Stimulated activated effector memory CD8-positive, alpha-beta T cell treated with anti-CD3 and anti-CD28 coated beads, Interleukin-12 subunit alpha, Interleukin-12 subunit beta, amount 100 ng/mL, for 72 hours (primary cell): ENCODE measurements around the gene FAM50A.

Experiments used
- ATAC-seq: fragments of 150-1000 bp; cut with Tn5 transposase; 2 replicates; pipeline ENCODE4 v1.10.0; 2021
- DNase-seq, 2 donors: peaks; one replicate each; pipeline ENCODE4 v3.0.0; 2021 to 2022; ENCODE audit warnings: low spot score in 2 of 2
- H3K27ac Mint-ChIP-seq: one replicate; pipeline ENCODE4 v1.8.0; 2022; ENCODE audit warnings: mild to moderate bottlenecking, mixed read lengths
- H3K36me3 Mint-ChIP-seq: one replicate; pipeline ENCODE4 v1.8.0; 2022; ENCODE audit warnings: mild to moderate bottlenecking, mixed read lengths
- H3K4me1 Mint-ChIP-seq: one replicate; pipeline ENCODE4 v1.8.0; 2022; ENCODE audit warnings: mixed read lengths
- H3K4me3 Mint-ChIP-seq: one replicate; pipeline ENCODE4 v1.8.0; 2022; ENCODE audit warnings: mild to moderate bottlenecking, mixed read lengths
- H3K9me3 Mint-ChIP-seq: one replicate; pipeline ENCODE4 v1.8.0; 2022; ENCODE audit warnings: mixed read lengths

The FAM50A gene

DNA sequence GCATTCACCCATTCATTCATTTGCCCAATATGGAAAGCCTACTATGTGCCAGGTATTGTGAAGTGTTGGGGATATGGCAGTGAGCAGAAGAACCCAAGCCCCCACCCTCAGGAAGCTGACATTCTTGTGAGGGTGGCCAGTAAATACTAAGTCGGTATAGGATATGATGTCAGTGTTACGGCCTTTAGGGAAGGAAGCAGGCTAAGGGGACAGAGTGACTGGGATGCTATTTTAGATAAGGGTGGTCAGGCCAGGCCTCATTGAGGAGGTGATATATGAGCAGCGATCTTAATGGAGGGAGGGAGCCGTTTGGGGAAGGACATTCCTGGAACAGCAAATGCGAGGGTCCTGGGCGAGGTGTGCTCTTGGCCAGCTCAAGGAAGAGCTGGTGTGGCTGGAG lies 13.5 kb upstream of the FAM50A start:
- H3K4me1 Mint-ChIP-seq = peaks cover 29% of the 10 kb centered on the region
- DNase-seq = no peak
- peaks cover 26% of the 10 kb centered on the region for H3K36me3 Mint-ChIP-seq
- peak overlapping the region; percentile 77 for H3K4me3 Mint-ChIP-seq
- peak overlapping the region; percentile 93 for H3K27ac Mint-ChIP-seq
- no peaks in the 10 kb centered on the region for H3K9me3 Mint-ChIP-seq
- no peak for ATAC-seq

DNA sequence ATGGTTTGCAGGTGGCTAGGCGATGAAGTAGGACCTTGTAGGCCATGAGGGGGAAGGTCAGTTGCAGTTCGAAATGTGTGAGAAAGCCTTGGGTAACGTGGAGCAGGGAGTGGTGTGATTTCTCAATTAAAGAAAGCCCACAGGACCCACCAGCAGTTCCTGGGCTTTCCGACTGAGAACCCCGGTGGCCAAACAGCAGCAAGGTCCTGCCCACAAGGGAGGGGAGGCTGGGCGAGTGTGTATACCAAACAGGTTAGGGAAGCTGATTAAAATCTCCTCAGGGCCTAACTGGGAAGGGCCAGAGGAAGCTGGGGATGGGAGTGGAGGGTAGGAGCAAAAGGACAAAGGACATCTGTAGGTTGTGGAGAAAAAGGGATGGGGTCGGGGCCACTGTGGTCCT lies 13.0 kb upstream of the FAM50A start:
- Mint-ChIP-seq H3K9me3 (no peaks in the 10 kb centered on the region), H3K4me3 (no peak overlapping the region), H3K4me1 (peaks cover 30% of the 10 kb centered on the region), H3K36me3 (peaks cover 30% of the 10 kb centered on the region), H3K27ac (peak overlapping the region; percentile 93)
- DNase-seq (no peak), ATAC-seq (no peak)

DNA sequence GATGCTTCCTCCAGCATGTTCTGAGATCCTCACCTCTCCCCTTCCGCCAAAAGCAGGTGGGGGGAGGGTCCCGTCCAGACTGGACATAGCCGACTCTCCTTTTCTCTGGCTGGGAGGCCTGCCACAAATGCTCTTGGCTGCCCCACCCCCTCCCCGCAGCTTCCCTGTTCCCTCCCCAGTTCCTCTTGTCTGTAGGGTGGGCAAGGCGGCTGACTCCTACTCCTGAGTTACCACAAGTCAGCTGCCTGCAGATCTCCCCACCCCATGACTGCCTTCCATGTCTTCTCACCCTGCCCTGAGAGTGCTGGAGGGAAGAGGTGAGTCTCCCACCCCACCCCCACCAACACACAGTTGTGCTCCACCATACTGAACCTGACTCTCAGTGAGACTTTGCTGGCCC lies 12.6 kb upstream of the FAM50A start:
- ATAC-seq = no peak
- no peaks in the 10 kb centered on the region for H3K9me3 Mint-ChIP-seq
- no peak for DNase-seq
- peaks cover 35% of the 10 kb centered on the region for H3K36me3 Mint-ChIP-seq
- no peak overlapping the region for H3K27ac Mint-ChIP-seq
- H3K4me1 Mint-ChIP-seq = peaks cover 34% of the 10 kb centered on the region
- no peak overlapping the region for H3K4me3 Mint-ChIP-seq

DNA sequence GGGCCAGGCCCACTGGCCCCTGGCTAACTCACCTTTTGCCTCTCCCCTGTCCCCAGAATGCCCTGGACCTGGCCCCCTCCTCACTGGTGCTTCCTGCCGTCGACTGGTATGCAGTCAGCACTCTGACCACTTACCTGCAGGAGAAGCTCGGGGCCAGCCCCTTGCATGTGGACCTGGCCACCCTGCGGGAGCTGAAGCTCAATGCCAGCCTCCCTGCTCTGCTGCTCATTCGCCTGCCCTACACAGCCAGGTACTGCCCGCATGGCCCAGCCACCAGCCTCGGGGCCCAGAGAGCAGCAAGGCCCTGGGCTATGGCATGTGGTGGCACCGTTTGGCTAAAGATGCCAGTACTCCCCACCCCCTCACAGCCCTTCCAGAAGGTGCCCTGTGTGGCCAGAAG lies 11.7 kb upstream of the FAM50A start:
- ATAC-seq = no peak
- DNase-seq = no peak
- H3K4me1 Mint-ChIP-seq = peaks cover 36% of the 10 kb centered on the region
- no peak overlapping the region for H3K27ac Mint-ChIP-seq
- no peaks in the 10 kb centered on the region for H3K9me3 Mint-ChIP-seq
- H3K36me3 Mint-ChIP-seq = peaks cover 39% of the 10 kb centered on the region
- no peak overlapping the region for H3K4me3 Mint-ChIP-seq

DNA sequence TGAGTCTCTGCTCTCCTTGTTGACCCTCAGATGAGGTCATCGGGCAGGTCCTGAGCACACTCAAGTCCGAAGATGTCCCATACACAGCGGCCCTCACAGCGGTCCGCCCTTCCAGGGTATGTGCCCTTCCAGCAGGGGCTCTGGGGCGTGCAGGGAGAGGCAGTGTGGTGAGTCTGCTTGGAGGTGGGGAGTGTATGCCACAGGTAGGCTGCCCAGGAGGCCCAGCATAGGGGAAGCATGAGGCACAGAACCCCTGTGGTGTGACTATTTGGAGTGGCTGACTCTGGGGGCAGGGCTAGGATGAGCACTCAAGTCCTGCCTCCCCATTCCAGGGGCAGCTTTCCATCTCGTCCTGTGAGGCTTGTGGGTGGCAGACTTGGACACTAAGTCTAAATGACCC lies 10.3 kb upstream of the FAM50A start:
- Mint-ChIP-seq H3K27ac (no peak overlapping the region), H3K4me3 (no peak overlapping the region), H3K9me3 (no peaks in the 10 kb centered on the region), H3K36me3 (peaks cover 42% of the 10 kb centered on the region), H3K4me1 (peaks cover 36% of the 10 kb centered on the region)
- ATAC-seq (no peak), DNase-seq (no peak)

DNA sequence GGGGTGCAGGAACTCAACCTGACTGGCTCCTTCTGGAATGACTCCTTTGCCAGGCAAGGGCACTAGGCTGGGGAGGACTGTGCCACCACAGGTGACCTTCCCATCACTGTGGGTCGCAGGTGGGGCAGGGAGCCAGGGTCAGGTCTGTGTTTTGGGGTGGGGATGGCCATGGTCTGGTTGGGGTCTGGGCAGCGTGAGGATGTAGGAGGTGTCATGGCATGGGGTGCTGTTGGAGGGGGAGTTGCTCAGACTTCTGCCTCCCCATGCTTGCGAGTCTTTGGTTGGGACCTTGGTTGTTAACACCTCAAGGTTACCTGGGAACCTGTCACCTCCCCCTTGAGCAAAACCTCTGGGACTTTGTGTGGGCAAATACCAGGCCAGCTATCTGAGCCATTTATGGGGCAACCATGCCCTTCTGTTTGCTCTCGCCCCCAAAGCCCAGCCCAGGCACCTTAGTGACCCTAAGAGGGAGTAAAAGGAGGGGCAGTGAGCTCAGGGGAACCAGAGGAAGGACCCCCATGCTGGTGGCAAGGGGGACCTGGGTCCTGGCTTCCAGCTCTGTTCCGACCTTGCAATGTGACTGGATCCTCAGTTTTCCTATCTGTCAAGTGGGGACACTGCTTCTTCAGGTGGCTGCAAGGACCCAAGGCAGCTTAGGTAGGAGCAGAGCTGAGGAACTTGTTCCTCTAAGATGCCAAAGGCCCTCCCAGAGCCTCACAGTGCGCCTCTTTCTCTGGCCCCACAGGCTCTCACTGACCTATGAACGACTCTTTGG lies 9.4 kb upstream of the FAM50A start:
- peaks cover 43% of the 10 kb centered on the region for H3K36me3 Mint-ChIP-seq
- no peaks in the 10 kb centered on the region for H3K9me3 Mint-ChIP-seq
- H3K4me3 Mint-ChIP-seq = no peak overlapping the region
- H3K27ac Mint-ChIP-seq = no peak overlapping the region
- H3K4me1 Mint-ChIP-seq = peaks cover 34% of the 10 kb centered on the region
- no peak for ATAC-seq
- no peak for DNase-seq

DNA sequence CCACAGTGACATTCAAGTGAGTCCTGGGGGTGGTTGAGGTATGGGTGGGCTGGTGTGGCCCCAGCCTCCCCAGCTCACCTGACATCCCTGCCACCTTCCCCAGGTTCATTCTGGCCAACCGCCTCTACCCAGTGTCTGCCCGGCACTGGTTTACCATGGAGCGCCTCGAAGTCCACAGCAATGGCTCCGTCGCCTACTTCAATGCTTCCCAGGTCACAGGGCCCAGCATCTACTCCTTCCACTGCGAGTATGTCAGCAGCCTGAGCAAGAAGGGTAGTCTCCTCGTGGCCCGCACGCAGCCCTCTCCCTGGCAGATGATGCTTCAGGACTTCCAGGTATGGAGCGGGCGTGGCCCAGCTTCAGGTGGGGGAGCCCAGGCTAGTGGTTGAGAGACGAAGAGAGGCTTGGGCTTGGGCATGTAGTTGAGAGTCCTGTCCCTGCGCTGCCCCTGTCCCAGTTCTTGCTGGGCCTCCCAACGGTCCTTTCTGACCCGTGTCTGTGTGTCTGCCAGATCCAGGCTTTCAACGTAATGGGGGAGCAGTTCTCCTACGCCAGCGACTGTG lies 8.7 kb upstream of the FAM50A start:
- ATAC-seq = no peak
- no peak for DNase-seq
- Mint-ChIP-seq H3K9me3 (no peaks in the 10 kb centered on the region), H3K36me3 (peaks cover 44% of the 10 kb centered on the region), H3K27ac (peak overlapping the region; percentile 93), H3K4me3 (no peak overlapping the region), H3K4me1 (peaks cover 38% of the 10 kb centered on the region)

DNA sequence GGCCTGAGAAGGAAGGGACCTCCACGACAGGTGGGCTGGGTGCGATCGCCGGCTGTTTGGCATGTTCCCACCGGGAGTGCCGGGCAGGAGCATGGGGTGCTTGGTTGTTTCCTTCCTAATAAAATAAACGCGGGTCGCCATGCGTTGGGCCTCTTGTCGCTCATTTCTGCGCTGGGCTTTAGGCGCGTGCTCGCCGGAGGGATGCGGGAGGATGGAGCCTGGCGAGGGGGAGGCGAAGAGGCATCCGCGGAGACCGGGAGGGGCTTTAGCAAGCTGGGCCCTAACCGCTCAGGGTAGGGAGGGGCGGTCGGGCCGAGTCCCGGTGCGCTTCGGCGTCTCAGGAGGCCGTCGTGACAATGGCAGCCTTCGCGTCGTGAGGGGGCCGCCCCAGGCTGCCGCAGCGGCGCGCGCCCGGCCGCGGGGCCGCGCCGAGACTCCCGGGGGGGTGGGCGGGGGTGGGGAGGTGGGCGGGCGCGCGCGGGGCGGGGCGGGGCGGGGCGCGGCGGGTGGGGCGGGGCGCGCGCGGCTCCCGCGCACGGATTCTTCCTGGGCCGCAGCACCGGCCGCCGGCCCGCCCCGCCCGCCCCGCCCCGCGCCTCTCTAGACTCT lies 7.5 kb upstream of the FAM50A start:
- DNase-seq (peak; percentile 20 to 62), ATAC-seq (peak; percentile 78)
- Mint-ChIP-seq H3K9me3 (no peaks in the 10 kb centered on the region), H3K36me3 (peaks cover 56% of the 10 kb centered on the region), H3K4me3 (peak overlapping the region; percentile 82), H3K27ac (peak overlapping the region; percentile 93), H3K4me1 (peaks cover 35% of the 10 kb centered on the region)

DNA sequence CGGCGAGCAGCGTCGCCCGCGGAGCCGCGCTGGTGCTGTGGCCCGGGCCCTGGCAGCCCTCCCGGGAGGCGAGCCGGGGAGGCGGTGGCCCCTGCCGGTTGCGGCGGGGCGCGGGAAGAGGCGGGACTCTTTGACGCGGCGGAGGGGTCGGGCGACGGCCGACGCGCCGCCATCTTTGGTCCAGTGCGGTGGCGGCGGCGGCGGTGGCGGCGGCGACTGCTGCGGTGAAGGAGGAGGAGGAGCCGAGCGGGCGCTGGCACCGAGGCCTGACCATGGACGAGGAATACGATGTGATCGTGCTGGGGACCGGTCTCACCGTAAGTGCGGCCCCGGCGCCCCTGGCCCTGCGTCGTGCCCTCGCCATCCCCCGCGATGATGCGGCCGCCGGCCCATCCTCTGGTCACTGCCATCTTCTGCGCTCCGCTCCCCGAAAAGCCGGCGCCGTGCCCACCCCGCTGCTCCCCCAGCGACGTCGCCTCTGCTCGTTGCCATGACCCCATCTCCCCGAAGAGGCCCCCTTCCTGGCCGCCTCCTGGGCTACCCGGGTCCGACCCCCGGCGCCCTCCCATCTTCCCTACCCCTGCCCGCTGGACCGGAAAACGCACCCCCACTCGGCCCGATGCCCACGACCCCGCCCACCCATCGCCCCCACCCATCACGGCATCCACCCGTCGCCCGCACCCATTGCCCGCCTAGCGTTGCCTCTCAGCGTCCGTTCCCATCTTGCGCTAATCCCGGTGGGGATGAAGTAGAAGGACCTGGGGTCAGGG lies 6.8 kb upstream of the FAM50A start, which contains the start of gene GDI1:
Gene GDI1 (plus strand): TSS at position 172 of the 770 bp plus-strand sequence. CDS start 101 bp downstream, at position 273.
- Mint-ChIP-seq H3K4me3 (peak within 1 kb of the TSS; percentile 82), H3K9me3 (no peaks in the 10 kb centered on the region), H3K27ac (peak within 1 kb of the TSS; percentile 93), H3K4me1 (peaks cover 37% of the 10 kb centered on the region), H3K36me3 (peaks cover 63% of the 10 kb centered on the region)
- peak; percentile 49 to 70 for DNase-seq
- ATAC-seq = peak; percentile 65

DNA sequence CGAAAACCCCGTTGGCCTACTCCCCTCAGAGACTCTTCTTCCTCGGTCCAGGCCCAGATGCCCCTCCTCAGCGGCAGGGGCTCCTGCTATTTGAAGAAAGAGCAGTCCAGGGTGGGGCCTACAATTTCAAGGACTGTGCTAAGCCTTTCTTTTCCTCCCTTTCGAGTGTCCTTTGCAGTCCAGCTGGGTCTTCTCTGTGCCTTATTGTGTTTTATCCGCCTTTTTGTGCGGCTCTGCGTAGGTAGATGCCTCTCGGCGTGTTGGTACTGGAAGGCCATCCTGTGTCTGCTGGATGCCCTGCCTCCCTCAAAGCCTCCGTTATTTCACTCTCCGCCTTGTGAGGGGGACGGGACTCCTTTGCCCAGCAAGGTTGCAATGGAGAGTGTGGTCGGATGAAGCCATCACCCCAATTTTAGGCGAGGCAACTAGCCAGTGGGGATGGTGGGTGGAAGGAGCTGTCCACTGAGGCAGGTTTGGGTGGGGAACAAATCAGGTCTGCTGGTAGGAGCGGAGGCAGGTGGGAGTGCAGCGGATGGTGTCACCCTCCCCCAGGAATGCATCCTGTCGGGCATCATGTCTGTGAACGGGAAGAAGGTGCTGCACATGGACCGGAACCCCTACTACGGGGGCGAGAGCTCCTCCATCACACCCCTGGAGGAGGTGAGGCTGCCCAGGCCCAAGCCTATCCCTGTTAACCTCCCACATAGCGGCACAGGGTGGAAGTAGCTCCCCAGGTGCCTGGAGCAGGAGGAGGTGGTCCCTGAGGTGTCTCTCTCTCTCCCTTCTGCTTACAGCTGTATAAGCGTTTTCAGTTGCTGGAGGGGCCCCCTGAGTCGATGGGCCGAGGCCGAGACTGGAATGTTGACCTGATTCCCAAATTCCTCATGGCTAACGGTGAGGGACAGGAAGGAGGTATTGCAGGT lies 5.7 kb upstream of the FAM50A start:
- H3K9me3 Mint-ChIP-seq = no peaks in the 10 kb centered on the region
- ATAC-seq (no peak), DNase-seq (no peak)
- peaks cover 39% of the 10 kb centered on the region for H3K4me1 Mint-ChIP-seq
- H3K36me3 Mint-ChIP-seq = peaks cover 71% of the 10 kb centered on the region
- peak overlapping the region; percentile 84 for H3K27ac Mint-ChIP-seq
- H3K4me3 Mint-ChIP-seq = peak overlapping the region; percentile 82

DNA sequence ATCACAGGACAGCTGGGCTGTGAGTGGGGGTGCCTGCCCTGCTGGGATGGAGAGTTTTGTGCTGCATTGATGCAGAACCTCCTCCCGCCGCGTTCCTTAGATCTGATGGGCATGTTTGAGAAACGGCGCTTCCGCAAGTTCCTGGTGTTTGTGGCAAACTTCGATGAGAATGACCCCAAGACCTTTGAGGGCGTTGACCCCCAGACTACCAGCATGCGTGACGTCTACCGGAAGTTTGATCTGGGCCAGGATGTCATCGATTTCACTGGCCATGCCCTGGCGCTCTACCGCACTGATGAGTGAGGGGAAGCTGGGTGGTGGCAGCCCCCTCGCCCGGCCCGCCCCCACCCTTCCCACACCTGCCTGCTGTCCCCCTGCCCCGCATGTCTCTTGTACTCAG lies 4.1 kb upstream of the FAM50A start:
- DNase-seq (no peak), ATAC-seq (no peak)
- Mint-ChIP-seq H3K36me3 (peaks cover 73% of the 10 kb centered on the region), H3K27ac (no peak overlapping the region), H3K4me3 (no peak overlapping the region), H3K4me1 (peaks cover 44% of the 10 kb centered on the region), H3K9me3 (no peaks in the 10 kb centered on the region)

DNA sequence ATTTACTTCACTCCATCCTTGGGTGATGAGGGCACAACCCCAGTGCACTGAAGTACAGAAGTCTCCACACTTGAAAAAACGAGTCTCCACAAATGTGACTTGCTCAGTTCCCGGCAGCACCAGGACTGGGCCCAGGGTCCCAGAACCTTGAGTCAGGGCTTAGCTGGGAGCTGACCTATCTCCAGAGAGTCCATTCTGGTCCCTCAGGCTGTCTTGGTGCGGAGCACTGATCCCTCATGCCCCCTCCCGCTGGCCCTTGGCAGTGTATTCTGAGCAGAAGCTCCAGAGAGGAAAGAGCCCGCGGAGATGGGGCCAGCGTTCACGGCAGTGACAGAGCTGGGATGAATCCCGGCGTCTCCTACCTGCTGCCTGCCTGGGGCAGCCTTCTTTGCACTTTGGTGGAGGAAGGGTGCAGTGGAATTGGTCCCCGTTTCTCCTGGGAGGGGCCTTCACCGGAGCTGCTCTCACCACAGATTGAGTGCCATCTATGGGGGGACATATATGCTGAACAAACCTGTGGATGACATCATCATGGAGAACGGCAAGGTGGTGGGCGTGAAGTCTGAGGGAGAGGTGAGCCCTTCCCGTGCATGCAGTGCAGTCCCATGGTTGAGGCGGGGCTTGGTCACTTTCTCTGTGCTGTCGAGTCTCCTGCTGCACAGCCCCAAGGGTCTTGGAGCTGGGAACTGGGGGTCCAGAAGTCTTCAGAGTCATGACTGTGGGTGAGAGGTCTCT lies 3.2 kb upstream of the FAM50A start:
- Mint-ChIP-seq H3K4me3 (no peak overlapping the region), H3K36me3 (peaks cover 69% of the 10 kb centered on the region), H3K27ac (no peak overlapping the region), H3K9me3 (no peaks in the 10 kb centered on the region), H3K4me1 (peaks cover 44% of the 10 kb centered on the region)
- ATAC-seq (no peak), DNase-seq (no peak)

DNA sequence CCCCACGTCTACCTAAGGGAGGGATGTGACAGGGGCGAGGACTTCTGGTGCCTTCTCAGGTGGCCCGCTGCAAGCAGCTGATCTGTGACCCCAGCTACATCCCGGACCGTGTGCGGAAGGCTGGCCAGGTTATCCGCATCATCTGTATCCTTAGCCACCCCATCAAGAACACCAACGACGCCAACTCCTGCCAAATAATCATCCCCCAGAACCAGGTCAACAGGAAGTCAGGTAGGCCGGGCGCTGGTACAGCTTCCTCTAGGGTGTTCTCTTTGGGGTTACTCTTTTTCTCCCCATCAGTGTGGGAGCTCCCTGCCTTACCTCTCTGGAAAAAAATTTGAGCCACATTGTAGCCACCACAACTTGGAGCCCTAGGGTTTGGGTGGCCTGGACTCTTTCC lies 2.4 kb upstream of the FAM50A start:
- H3K36me3 Mint-ChIP-seq = peaks cover 64% of the 10 kb centered on the region
- no peaks in the 10 kb centered on the region for H3K9me3 Mint-ChIP-seq
- no peak overlapping the region for H3K4me3 Mint-ChIP-seq
- H3K27ac Mint-ChIP-seq = no peak overlapping the region
- DNase-seq (no peak), ATAC-seq (no peak)
- H3K4me1 Mint-ChIP-seq = peaks cover 43% of the 10 kb centered on the region
